Measurements from ENCODE around the gene LAMC3.

GRCh38 chr9:131039129-131039954 lies 30.4 kb downstream of the LAMC3 start:
- TF ChIP-seq CTCF (IDR thresholded peaks at IDR 0.05; ENCODE audit: poor library complexity) = no peak
- no peak for TF ChIP-seq EZH2 (IDR thresholded peaks at IDR 0.05; ENCODE audit: borderline replicate concordance)
